ENCODE data around the gene BANF2.
A peak's percentile ranks its signal among the peaks of the same experiment; 100 is the strongest.

BANF2 gene

GRCh38 chr20:17735959-17736621, 36.3 kb downstream of the BANF2 start:
- no peak for DNase-seq (ENCODE audit: low read depth)

GRCh38 chr20:17738154-17738553, 38.4 kb downstream of the BANF2 start:
- DNase-seq (ENCODE audit: low read depth): no peak

GRCh38 chr20:17741220-17741619, 41.5 kb downstream of the BANF2 start:
- DNase-seq (ENCODE audit: low read depth): no peak

GRCh38 chr20:17742731-17743130, 43.0 kb downstream of the BANF2 start:
- no peak for DNase-seq (ENCODE audit: low read depth)

- no peak for DNase-seq (ENCODE audit: low read depth)
Measured at GRCh38 chr20:17743677-17744076, 43.9 kb downstream of the BANF2 start.

GRCh38 chr20:17747431-17747846, 47.7 kb downstream of the BANF2 start:
- DNase-seq (ENCODE audit: low read depth): peak; percentile 71

- DNase-seq (ENCODE audit: low read depth): no peak
Measured at GRCh38 chr20:17748279-17748678, 48.5 kb downstream of the BANF2 start.

GRCh38 chr20:17749626-17749977, 49.8 kb downstream of the BANF2 start:
- DNase-seq (ENCODE audit: low read depth): no peak

GRCh38 chr20:17749978-17750721, 50.4 kb downstream of the BANF2 start:
- no peak for DNase-seq (ENCODE audit: low read depth)

- no peak for DNase-seq (ENCODE audit: low read depth)
Measured at GRCh38 chr20:17750722-17751045, 50.9 kb downstream of the BANF2 start.

GRCh38 chr20:17751640-17752039, 51.9 kb downstream of the BANF2 start:
- no peak for DNase-seq (ENCODE audit: low read depth)

- DNase-seq (ENCODE audit: low read depth): no peak
Measured at GRCh38 chr20:17752459-17752858, 52.7 kb downstream of the BANF2 start.

- no peak for DNase-seq (ENCODE audit: low read depth)
Measured at GRCh38 chr20:17753516-17753915, 53.8 kb downstream of the BANF2 start.

GRCh38 chr20:17756529-17756928, 56.8 kb downstream of the BANF2 start:
- DNase-seq (ENCODE audit: low read depth): no peak

GRCh38 chr20:17757496-17757895, 57.7 kb downstream of the BANF2 start:
- no peak for DNase-seq (ENCODE audit: low read depth)

- DNase-seq (ENCODE audit: low read depth): no peak
Measured at GRCh38 chr20:17758010-17758409, 58.2 kb downstream of the BANF2 start.

GRCh38 chr20:17758512-17758911, 58.7 kb downstream of the BANF2 start:
- DNase-seq (ENCODE audit: low read depth): no peak

GRCh38 chr20:17759449-17759848, 59.7 kb downstream of the BANF2 start:
- no peak for DNase-seq (ENCODE audit: low read depth)

GRCh38 chr20:17761604-17762003, 61.8 kb downstream of the BANF2 start:
- no peak for DNase-seq (ENCODE audit: low read depth)

GRCh38 chr20:17762243-17762872, 62.6 kb downstream of the BANF2 start:
- DNase-seq (ENCODE audit: low read depth): no peak

GRCh38 chr20:17762873-17763557, 63.2 kb downstream of the BANF2 start:
- no peak for DNase-seq (ENCODE audit: low read depth)

- no peak for DNase-seq (ENCODE audit: low read depth)
Measured at GRCh38 chr20:17765017-17765416, 65.3 kb downstream of the BANF2 start.

GRCh38 chr20:17765584-17765983, 65.8 kb downstream of the BANF2 start:
- DNase-seq (ENCODE audit: low read depth): no peak
